SK-N-SH treated with all-trans-retinoic acid at 6 μM for 48 hours (cell line): ENCODE data around the gene SIPA1.

Source experiments
- ATAC-seq: fragments of 200-7000 bp; cut with Tn5 transposase; 3 replicates; pipeline ENCODE4 v1.9.1; 2020; ENCODE audit warnings: mild to moderate bottlenecking, moderate library complexity
- ARNTL ChIP-seq: fragments of 450-650 bp; formaldehyde crosslinking; IDR thresholded peaks from 2 replicates; pipeline ENCODE4 v1.5.0; 2020; ENCODE audit warnings: low read depth, mild to moderate bottlenecking, moderate library complexity, borderline replicate concordance
- CSRNP3 ChIP-seq: fragments of 250-450 bp; sonication (Bioruptor Pico); IDR thresholded peaks from 2 replicates; pipeline ENCODE4 v1.5.1; 2021; ENCODE audit warnings: mild to moderate bottlenecking, moderate library complexity
- GLIS3 ChIP-seq: fragments of 250-450 bp; sonication (Bioruptor Pico); IDR thresholded peaks from 2 replicates; pipeline ENCODE4 v1.5.0; 2020; ENCODE audit warnings: mild to moderate bottlenecking, moderate library complexity
- ISL1 ChIP-seq: fragments of 250-450 bp; sonication (Bioruptor Pico); IDR thresholded peaks from 2 replicates; pipeline ENCODE4 v2.1.2; 2022; ENCODE audit warnings: mild to moderate bottlenecking, moderate library complexity
- OSR1 ChIP-seq: fragments of 250-450 bp; sonication (Bioruptor Pico); IDR thresholded peaks from 2 replicates; pipeline ENCODE4 v1.8.0; 2022; ENCODE audit warnings: moderate library complexity, mild to moderate bottlenecking, inconsistent platforms
- PPARA ChIP-seq: fragments of 250-450 bp; sonication (Bioruptor Pico); IDR thresholded peaks from 2 replicates; pipeline ENCODE4 v1.5.0; 2020; ENCODE audit warnings: mild to moderate bottlenecking, borderline replicate concordance
- RARB ChIP-seq: fragments of 250-450 bp; sonication (Bioruptor Pico); IDR thresholded peaks from 2 replicates; pipeline ENCODE4 v1.8.0; 2021; ENCODE audit warnings: mild to moderate bottlenecking, moderate library complexity
- SNAI2 ChIP-seq: fragments of 250-450 bp; sonication (Bioruptor Pico); IDR thresholded peaks from 2 replicates; pipeline ENCODE4 v1.5.0; 2020; ENCODE audit warnings: mild to moderate bottlenecking, moderate library complexity
- TCF4 ChIP-seq: fragments of 250-450 bp; sonication (Bioruptor Pico); IDR thresholded peaks from 2 replicates; pipeline ENCODE4 v1.8.0; 2021; ENCODE audit warnings: mild to moderate bottlenecking, moderate library complexity, borderline replicate concordance
- TOX ChIP-seq: fragments of 250-450 bp; sonication (Bioruptor Pico); IDR thresholded peaks from 2 replicates; pipeline ENCODE4 v1.8.0; 2021; ENCODE audit warnings: mild to moderate bottlenecking, moderate library complexity, borderline replicate concordance
- TSHZ2 ChIP-seq: fragments of 250-450 bp; sonication (Bioruptor Pico); IDR thresholded peaks from 2 replicates; pipeline ENCODE4 v1.5.0; 2020; ENCODE audit warnings: mild to moderate bottlenecking, moderate library complexity
- ZFP3 ChIP-seq: fragments of 250-450 bp; sonication (Bioruptor Pico); IDR thresholded peaks from 2 replicates; pipeline ENCODE4 v1.5.0; 2020; ENCODE audit warnings: mild to moderate bottlenecking, moderate library complexity
- ZFP30 ChIP-seq: fragments of 450-650 bp; formaldehyde crosslinking; IDR thresholded peaks from 2 replicates; pipeline ENCODE4 v1.5.0; 2022; ENCODE audit warnings: mild to moderate bottlenecking, moderate library complexity
- ZNF70 ChIP-seq: fragments of 450-650 bp; formaldehyde crosslinking; IDR thresholded peaks from 2 replicates; pipeline ENCODE4 v1.5.0; 2020; ENCODE audit warnings: mild to moderate bottlenecking, moderate library complexity
- ZNF8 ChIP-seq: fragments of 450-650 bp; formaldehyde crosslinking; IDR thresholded peaks from 2 replicates; pipeline ENCODE4 v1.5.0; 2020; ENCODE audit warnings: mild to moderate bottlenecking, moderate library complexity
- TF ChIP-seq, protein P1 (sequence below): fragments of 250-450 bp; sonication (Bioruptor Pico); IDR thresholded peaks from 2 replicates; pipeline ENCODE4 v1.5.1; 2020; ENCODE audit warnings: low read depth, mild to moderate bottlenecking, moderate library complexity
- TF ChIP-seq, protein P2 (sequence below): fragments of 250-450 bp; sonication (Bioruptor Pico); IDR thresholded peaks from 2 replicates; pipeline ENCODE4 v1.8.0; 2021; ENCODE audit warnings: low read depth, mild to moderate bottlenecking, moderate library complexity, borderline replicate concordance

SIPA1 gene

GRCh38 chr11:65630215-65630614 lies 7.7 kb upstream of the SIPA1 start:
- ATAC-seq, result no peak
- TF ChIP-seq, protein P1, sequence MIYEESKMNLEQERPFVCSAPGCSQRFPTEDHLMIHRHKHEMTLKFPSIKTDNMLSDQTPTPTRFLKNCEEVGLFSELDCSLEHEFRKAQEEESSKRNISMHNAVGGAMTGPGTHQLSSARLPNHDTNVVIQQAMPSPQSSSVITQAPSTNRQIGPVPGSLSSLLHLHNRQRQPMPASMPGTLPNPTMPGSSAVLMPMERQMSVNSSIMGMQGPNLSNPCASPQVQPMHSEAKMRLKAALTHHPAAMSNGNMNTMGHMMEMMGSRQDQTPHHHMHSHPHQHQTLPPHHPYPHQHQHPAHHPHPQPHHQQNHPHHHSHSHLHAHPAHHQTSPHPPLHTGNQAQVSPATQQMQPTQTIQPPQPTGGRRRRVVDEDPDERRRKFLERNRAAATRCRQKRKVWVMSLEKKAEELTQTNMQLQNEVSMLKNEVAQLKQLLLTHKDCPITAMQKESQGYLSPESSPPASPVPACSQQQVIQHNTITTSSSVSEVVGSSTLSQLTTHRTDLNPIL (CRISPR knock-in tag), result no peak
- TF ChIP-seq, protein P2, sequence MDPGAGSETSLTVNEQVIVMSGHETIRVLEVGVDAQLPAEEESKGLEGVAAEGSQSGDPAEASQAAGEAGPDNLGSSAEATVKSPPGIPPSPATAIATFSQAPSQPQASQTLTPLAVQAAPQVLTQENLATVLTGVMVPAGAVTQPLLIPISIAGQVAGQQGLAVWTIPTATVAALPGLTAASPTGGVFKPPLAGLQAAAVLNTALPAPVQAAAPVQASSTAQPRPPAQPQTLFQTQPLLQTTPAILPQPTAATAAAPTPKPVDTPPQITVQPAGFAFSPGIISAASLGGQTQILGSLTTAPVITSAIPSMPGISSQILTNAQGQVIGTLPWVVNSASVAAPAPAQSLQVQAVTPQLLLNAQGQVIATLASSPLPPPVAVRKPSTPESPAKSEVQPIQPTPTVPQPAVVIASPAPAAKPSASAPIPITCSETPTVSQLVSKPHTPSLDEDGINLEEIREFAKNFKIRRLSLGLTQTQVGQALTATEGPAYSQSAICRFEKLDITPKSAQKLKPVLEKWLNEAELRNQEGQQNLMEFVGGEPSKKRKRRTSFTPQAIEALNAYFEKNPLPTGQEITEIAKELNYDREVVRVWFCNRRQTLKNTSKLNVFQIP, result no peak
- TF ChIP-seq ZFP30 (no peak), RARB (CRISPR knock-in tag) (no peak), SNAI2 (CRISPR knock-in tag) (no peak), PPARA (CRISPR knock-in tag) (no peak), ISL1 (CRISPR knock-in tag) (no peak), ZFP3 (CRISPR knock-in tag) (no peak), ARNTL (CRISPR knock-in tag) (no peak), TSHZ2 (CRISPR knock-in tag) (no peak), OSR1 (CRISPR knock-in tag) (no peak), TOX (CRISPR knock-in tag) (no peak), TCF4 (CRISPR knock-in tag) (no peak), ZNF8 (CRISPR knock-in tag) (no peak), GLIS3 (CRISPR knock-in tag) (no peak)

- no peak for ATAC-seq
- TF ChIP-seq RARB (CRISPR knock-in tag), result no peak
- TF ChIP-seq TSHZ2 (CRISPR knock-in tag), result no peak
- TF ChIP-seq SNAI2 (CRISPR knock-in tag), result no peak
- TF ChIP-seq PPARA (CRISPR knock-in tag), result no peak
- no peak for TF ChIP-seq ISL1 (CRISPR knock-in tag)
- no peak for TF ChIP-seq ZNF70 (CRISPR knock-in tag)
- TF ChIP-seq, protein P1 (CRISPR knock-in tag), result no peak
- no peak for TF ChIP-seq OSR1 (CRISPR knock-in tag)
- TF ChIP-seq, protein P2, result no peak
- no peak for TF ChIP-seq CSRNP3
- no peak for TF ChIP-seq ZNF8 (CRISPR knock-in tag)
- TF ChIP-seq ZFP30, result no peak
Measured at GRCh38 chr11:65633390-65634108, 4.4 kb upstream of the SIPA1 start.
